K562 (cell line): Measurements from ENCODE around the gene CERS3. TPM values are rescaled to one million over a fixed set of nuclear protein-coding genes. Genes with fewer than 3 reads are reported as not detected.

Experiments
- ATAC-seq: fragments of 200-7000 bp; cut with Tn5 transposase; 3 replicates; pipeline ENCODE4 v1.9.1; 2020; ENCODE audit warnings: moderate library complexity
- BruUV-seq: library from RNA; stranded (reverse); fragments of 400-500 nt; replicated peaks from 2 replicates; lab custom pipeline; 2021; lab: Mats Ljungman, UMichigan
- CTCF ChIA-PET: fragments of 300-600 bp; formaldehyde crosslinking; extraction: SDS; loops from one replicate; lab custom pipeline; 2021; ENCODE audit warnings: low intra/inter-chr PET ratio; lab: Yijun Ruan, JAX
- POLR2A ChIA-PET: fragments of 300-600, 350-650 bp; sonication (Branson Sonifier 250); formaldehyde crosslinking; extraction: SDS; loops from one replicate; lab custom pipeline; 2021; ENCODE audit warnings: antibody characterized with exemption, inconsistent platforms; lab: Yijun Ruan, JAX
- DNase-seq, 4 experiments: peaks; one replicate each; pipeline versions ENCODE4 v3.0.0 to v3.0.0-alpha.2; 2011 to 2018; ENCODE audit warnings: low spot score in 3 of 4, mixed read lengths in 3 of 4; ENCODE audit errors: extremely low read depth in 1 of 4
- FAIRE-seq: peaks from 2 replicates; lab custom pipeline; 2011; peaks lifted over from hg19 to GRCh38; lab: Jason Lieb, UNC
- H2AFZ ChIP-seq: 2 replicates; pipeline ENCODE4 v1.6.0; 2011; ENCODE audit warnings: low read depth, low read length, control low read depth, inconsistent platforms
- H3K27ac ChIP-seq: fragments of 200-600 bp; 3 replicates; pipeline ENCODE4 v1.8.0; 2011; ENCODE audit warnings: low read depth, mild to moderate bottlenecking, control low read depth, inconsistent platforms, low read length, moderate library complexity, mixed read lengths; ENCODE audit errors: extremely low read depth
- H3K27me3 ChIP-seq, 2 experiments: fragments of 300-600 bp in 1 of 2; 2 replicates in 1 of 2; 3 replicates in 1 of 2; pipeline versions ENCODE4 v1.6.0 to v1.8.0; 2011; ENCODE audit warnings: inconsistent platforms in 2 of 2, low read length in 2 of 2, mild to moderate bottlenecking in 1 of 2, mixed read lengths in 1 of 2, moderate library complexity in 1 of 2; ENCODE audit not compliant: control insufficient read depth in 2 of 2, insufficient read depth in 2 of 2
- H3K36me3 ChIP-seq: fragments of 300-600 bp; 3 replicates; pipeline ENCODE4 v1.8.0; 2011; ENCODE audit warnings: mild to moderate bottlenecking, low read length, inconsistent platforms; ENCODE audit not compliant: control insufficient read depth, insufficient read depth
- H3K4me1 ChIP-seq, 2 experiments: fragments of 200-600 bp in 1 of 2; replicated peaks in 1 of 2; 2 replicates in 1 of 2; 3 replicates in 1 of 2; pipeline versions ENCODE4 v1.5.1 to v1.8.0; 2011; ENCODE audit warnings: inconsistent platforms in 2 of 2, low read length in 2 of 2, mild to moderate bottlenecking in 1 of 2, mixed read lengths in 1 of 2, moderate library complexity in 1 of 2; ENCODE audit not compliant: control insufficient read depth in 2 of 2, insufficient read depth in 2 of 2
- H3K4me2 ChIP-seq: 2 replicates; pipeline ENCODE4 v1.6.1; 2011; ENCODE audit warnings: low read length, control low read depth, inconsistent platforms, mixed read lengths; ENCODE audit not compliant: insufficient read depth
- H3K4me3 ChIP-seq: fragments of 200-600 bp; sonication (generic), shearing (Covaris generic); 2 replicates; pipeline ENCODE4 v1.5.1; 2016; ENCODE audit warnings: control low read depth, inconsistent platforms
- H3K79me2 ChIP-seq: fragments of 200-600 bp; 3 replicates; pipeline ENCODE4 v1.8.0; 2011; ENCODE audit warnings: low read length, inconsistent platforms; ENCODE audit not compliant: control insufficient read depth, insufficient read depth
- H3K9ac ChIP-seq, 2 experiments: 2 replicates each; pipeline versions ENCODE4 v1.6.0 to v1.6.1; 2011; ENCODE audit warnings: low read depth in 2 of 2, low read length in 2 of 2, control low read depth in 1 of 2, inconsistent platforms in 1 of 2, mild to moderate bottlenecking in 1 of 2, mixed read lengths in 1 of 2; ENCODE audit not compliant: insufficient read depth in 1 of 2
- H3K9me1 ChIP-seq: one replicate; pipeline ENCODE4 v1.6.0; 2011; ENCODE audit warnings: inconsistent platforms, mild to moderate bottlenecking, low read length, moderate library complexity; ENCODE audit not compliant: control insufficient read depth, insufficient read depth
- H3K9me3 ChIP-seq: replicated peaks from 2 replicates; pipeline ENCODE4 v1.5.1; 2011; ENCODE audit warnings: low read depth, low read length, inconsistent platforms; ENCODE audit not compliant: control insufficient read depth, insufficient read depth
- H4K20me1 ChIP-seq: replicated peaks from 2 replicates; pipeline ENCODE4 v1.6.1; 2011; ENCODE audit warnings: low read length, inconsistent platforms, mixed read lengths; ENCODE audit not compliant: control insufficient read depth, insufficient read depth
- BMI1 ChIP-seq: fragments of 150-350 bp; IDR thresholded peaks from 2 replicates; pipeline ENCODE4 v1.6.1; 2014; ENCODE audit warnings: low read length
- CREBBP ChIP-seq: IDR thresholded peaks from one replicate; pipeline ENCODE4 v1.6.1; 2012; ENCODE audit warnings: low read depth, mild to moderate bottlenecking, control low read depth, inconsistent platforms, low read length
- HIVEP1 ChIP-seq: fragments of 250-450 bp; sonication (Bioruptor Pico); IDR thresholded peaks from 2 replicates; pipeline ENCODE4 v1.4.0; 2020; ENCODE audit warnings: mild to moderate bottlenecking
- MCM7 ChIP-seq, 2 experiments: fragments of 450-650 bp; IDR thresholded peaks; 2 replicates each; pipeline ENCODE4 v1.6.1; 2016 to 2018
- PPARD ChIP-seq: fragments of 250-450 bp; sonication (Bioruptor Pico); IDR thresholded peaks from 2 replicates; pipeline ENCODE4 v1.8.0; 2022; ENCODE audit warnings: inconsistent platforms, mild to moderate bottlenecking, moderate library complexity
- SMAD2 ChIP-seq: fragments of 150-350 bp; IDR thresholded peaks from 2 replicates; pipeline ENCODE4 v1.6.1; 2014; ENCODE audit warnings: low read depth, mild to moderate bottlenecking, low read length
- SMARCB1 ChIP-seq: IDR thresholded peaks from 2 replicates; pipeline ENCODE4 v1.6.1; 2011; ENCODE audit warnings: improper control_type of control experiment, low read depth; ENCODE audit not compliant: insufficient read length
- TOE1 ChIP-seq, 2 experiments: fragments of 450-650 bp in 1 of 2; sonication (generic) in 1 of 2; formaldehyde crosslinking in 1 of 2; IDR thresholded peaks; 2 replicates each; pipeline versions ENCODE4 v1.7.1 to v1.8.0; 2016 to 2022; ENCODE audit warnings: borderline replicate concordance in 2 of 2, mild to moderate bottlenecking in 2 of 2, antibody characterized with exemption in 1 of 2, inconsistent platforms in 1 of 2, low read depth in 1 of 2, missing genetic modification reagents in 1 of 2, moderate library complexity in 1 of 2
- ZNF507 ChIP-seq: conservative IDR thresholded peaks from 2 replicates; pipeline ENCODE4 v1.6.1; 2017; ENCODE audit warnings: missing genetic modification characterization, missing compliant biosample characterization
- WGBS: fragments of 100-300 bp; shearing (Covaris generic); methylation state at CpG from one replicate; pipeline ENCODE4 v1.1.6; 2016; ENCODE audit warnings: low coverage, mixed read lengths; ENCODE audit not compliant: insufficient coverage; ENCODE audit errors: missing lambda C conversion rate; 5-methylcytosine and 5-hydroxymethylcytosine counted together
- in situ Hi-C: fragments of 300-500 bp; cut with MboI; formaldehyde crosslinking; loops from 4 replicates; pipeline ENCODE4 v1.15.0; 2018; ENCODE audit warnings: inconsistent platforms, mixed read lengths
- intact Hi-C: fragments of 100-400 bp; cut with micrococcal nuclease; formaldehyde crosslinking; loops from 2 replicates; pipeline ENCODE4 v1.14.2; 2022
- polyA plus RNA-seq, 8 experiments: library from polyadenylated mRNA; depleted of rRNA in 4 of 8; stranded (reverse) in 5 of 8; unstranded in 3 of 8; fragments of >200 nt; fragmentation: Nextera tagmentation in 2 of 8; fragmentation: Illumina TruSeq in 1 of 8; extraction: Ambion mirVana in 2 of 8; extraction: Trizol in 1 of 8; gene quantifications; 2 replicates each; pipeline versions ENCODE4 v1.2.1 to v1.2.3, GENCODE V29; 2011 to 2014; ENCODE audit warnings: inconsistent platforms in 1 of 8, missing spikeins in 1 of 8
- total RNA-seq, 7 experiments: library from RNA; depleted of rRNA in 6 of 7; stranded (reverse); fragments of >200 nt in 6 of 7; fragmentation: Illumina TruSeq in 2 of 7; extraction: Trizol in 2 of 7; gene quantifications; 2 replicates each; pipeline versions ENCODE4 v1.2.1 to v1.2.3, GENCODE V29; 2011 to 2021; ENCODE audit warnings: low replicate concordance in 1 of 7
- TF ChIP-seq, protein P1 (sequence below), 2 experiments: fragments of 450-650 bp in 1 of 2; sonication (generic) in 1 of 2; formaldehyde crosslinking in 1 of 2; IDR thresholded peaks in 1 of 2; conservative IDR thresholded peaks in 1 of 2; 2 replicates each; pipeline versions ENCODE4 v1.6.1 to v1.8.1; 2016 to 2023; ENCODE audit warnings: mild to moderate bottlenecking in 2 of 2, moderate library complexity in 2 of 2, inconsistent platforms in 1 of 2, missing genetic modification reagents in 1 of 2
- TF ChIP-seq, protein P2 (sequence below): fragments of 150-350 bp; IDR thresholded peaks from 2 replicates; pipeline ENCODE4 v1.6.1; 2014; ENCODE audit warnings: low read depth, mild to moderate bottlenecking, low read length, borderline replicate concordance
- TF ChIP-seq, protein P3 (sequence below): fragments of 450-650 bp; formaldehyde crosslinking; IDR thresholded peaks from 2 replicates; pipeline ENCODE4 v1.4.0; 2022; ENCODE audit warnings: mild to moderate bottlenecking, moderate library complexity
- TF ChIP-seq, protein P4 (sequence below), 2 experiments: IDR thresholded peaks; 2 replicates each; pipeline ENCODE4 v1.6.1; 2012; ENCODE audit warnings: improper control_type of control experiment in 2 of 2, low read depth in 2 of 2, low read length in 2 of 2, borderline replicate concordance in 1 of 2

CERS3 gene
- total and polyA plus RNA-seq, 9 of the 15 experiments (the other 6 are each of a cell fraction or from before 2014, with no cell fraction given), result not detected

DNA sequence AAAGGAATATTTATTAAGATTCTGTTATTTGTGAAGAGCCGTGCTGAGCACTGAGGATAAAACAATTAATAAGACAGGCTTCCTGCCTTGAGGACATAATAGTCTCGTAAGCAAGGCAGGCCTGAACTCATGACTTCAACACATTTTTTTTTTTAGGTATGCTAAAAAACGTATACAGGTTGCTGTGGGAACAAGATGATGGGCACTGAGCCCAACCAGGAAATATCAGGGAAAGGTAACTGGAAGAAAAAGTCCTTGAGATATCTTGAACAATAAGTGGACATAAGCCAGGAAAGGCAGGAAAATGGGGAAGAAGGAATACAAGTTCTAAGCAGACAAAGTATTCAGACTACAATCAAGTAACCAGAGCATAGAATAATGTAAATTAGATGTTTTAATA, 26.1 kb downstream of the CERS3 start (continued):
- TF ChIP-seq, protein P1, sequence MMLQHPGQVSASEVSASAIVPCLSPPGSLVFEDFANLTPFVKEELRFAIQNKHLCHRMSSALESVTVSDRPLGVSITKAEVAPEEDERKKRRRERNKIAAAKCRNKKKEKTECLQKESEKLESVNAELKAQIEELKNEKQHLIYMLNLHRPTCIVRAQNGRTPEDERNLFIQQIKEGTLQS (IDR thresholded peaks at IDR 0.05), result no peak
- TF ChIP-seq, protein P1 (CRISPR knock-in tag; conservative IDR thresholded peaks at IDR 0.05), result no peak
- no peak for TF ChIP-seq MCM7 (IDR thresholded peaks at IDR 0.05)

DNA sequence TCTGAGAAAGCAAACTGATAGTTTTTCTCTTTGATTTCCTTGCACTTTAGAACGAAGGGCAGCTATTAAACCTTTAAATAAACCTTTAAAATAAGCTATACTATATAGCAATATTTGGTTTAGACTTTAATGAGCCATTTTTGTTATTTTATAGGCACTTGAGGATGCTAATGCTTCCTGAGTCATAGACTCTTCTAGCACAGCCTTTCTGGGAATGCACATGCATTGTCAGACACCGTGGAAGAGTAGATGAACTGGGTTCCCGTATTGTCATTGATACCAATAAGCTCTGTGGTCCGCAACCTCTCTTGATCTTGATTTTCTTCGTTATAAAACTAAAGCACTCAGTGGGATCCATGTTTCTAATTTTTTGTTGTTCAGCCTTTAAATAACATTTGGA, 27.6 kb downstream of the CERS3 start:
- Histone ChIP-seq H3K4me1 (no peaks in the 10 kb centered on the region), H3K27me3 (no peaks in the 10 kb centered on the region; a peak in 1 of 5 replicates), H3K4me2 (no peak overlapping the region), H3K36me3 (no peaks in the 10 kb centered on the region), H4K20me1 (no peaks in the 10 kb centered on the region), H3K79me2 (no peaks in the 10 kb centered on the region), H3K27ac (no peak overlapping the region), H3K9me3 (no peaks in the 10 kb centered on the region), H3K9me1 (no peaks in the 10 kb centered on the region), H3K9ac (no peak overlapping the region), H2AFZ (no peak overlapping the region), H3K4me3 (no peak overlapping the region)
- BruUV-seq, result no TSS peak
- intact Hi-C loops, result no loop called here
- ChIA-PET POLR2A (no interaction called here), CTCF (no interaction called here)
- DNase-seq (no peak), FAIRE-seq (no peak), ATAC-seq (no peak)
- 2% methylated on average over 5 of the region's 5 CpGs for WGBS
- in situ Hi-C loops, result no loop called here
- TF ChIP-seq BMI1 (no peak), TOE1 (IDR thresholded peaks at IDR 0.05; ENCODE audit: borderline replicate concordance) (no peak), TOE1 (CRISPR knock-in tag; IDR thresholded peaks at IDR 0.05; ENCODE audit: borderline replicate concordance, low read depth) (no peak), SMAD2 (no peak), SMARCB1 (no peak), MCM7 (IDR thresholded peaks at IDR 0.05) (no peak), HIVEP1 (CRISPR knock-in tag) (no peak), PPARD (CRISPR knock-in tag) (no peak), ZNF507 (tag) (no peak), CREBBP (no peak)
- TF ChIP-seq, protein P2, sequence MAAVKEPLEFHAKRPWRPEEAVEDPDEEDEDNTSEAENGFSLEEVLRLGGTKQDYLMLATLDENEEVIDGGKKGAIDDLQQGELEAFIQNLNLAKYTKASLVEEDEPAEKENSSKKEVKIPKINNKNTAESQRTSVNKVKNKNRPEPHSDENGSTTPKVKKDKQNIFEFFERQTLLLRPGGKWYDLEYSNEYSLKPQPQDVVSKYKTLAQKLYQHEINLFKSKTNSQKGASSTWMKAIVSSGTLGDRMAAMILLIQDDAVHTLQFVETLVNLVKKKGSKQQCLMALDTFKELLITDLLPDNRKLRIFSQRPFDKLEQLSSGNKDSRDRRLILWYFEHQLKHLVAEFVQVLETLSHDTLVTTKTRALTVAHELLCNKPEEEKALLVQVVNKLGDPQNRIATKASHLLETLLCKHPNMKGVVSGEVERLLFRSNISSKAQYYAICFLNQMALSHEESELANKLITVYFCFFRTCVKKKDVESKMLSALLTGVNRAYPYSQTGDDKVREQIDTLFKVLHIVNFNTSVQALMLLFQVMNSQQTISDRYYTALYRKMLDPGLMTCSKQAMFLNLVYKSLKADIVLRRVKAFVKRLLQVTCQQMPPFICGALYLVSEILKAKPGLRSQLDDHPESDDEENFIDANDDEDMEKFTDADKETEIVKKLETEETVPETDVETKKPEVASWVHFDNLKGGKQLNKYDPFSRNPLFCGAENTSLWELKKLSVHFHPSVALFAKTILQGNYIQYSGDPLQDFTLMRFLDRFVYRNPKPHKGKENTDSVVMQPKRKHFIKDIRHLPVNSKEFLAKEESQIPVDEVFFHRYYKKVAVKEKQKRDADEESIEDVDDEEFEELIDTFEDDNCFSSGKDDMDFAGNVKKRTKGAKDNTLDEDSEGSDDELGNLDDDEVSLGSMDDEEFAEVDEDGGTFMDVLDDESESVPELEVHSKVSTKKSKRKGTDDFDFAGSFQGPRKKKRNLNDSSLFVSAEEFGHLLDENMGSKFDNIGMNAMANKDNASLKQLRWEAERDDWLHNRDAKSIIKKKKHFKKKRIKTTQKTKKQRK, result no peak
- TF ChIP-seq, protein P3, sequence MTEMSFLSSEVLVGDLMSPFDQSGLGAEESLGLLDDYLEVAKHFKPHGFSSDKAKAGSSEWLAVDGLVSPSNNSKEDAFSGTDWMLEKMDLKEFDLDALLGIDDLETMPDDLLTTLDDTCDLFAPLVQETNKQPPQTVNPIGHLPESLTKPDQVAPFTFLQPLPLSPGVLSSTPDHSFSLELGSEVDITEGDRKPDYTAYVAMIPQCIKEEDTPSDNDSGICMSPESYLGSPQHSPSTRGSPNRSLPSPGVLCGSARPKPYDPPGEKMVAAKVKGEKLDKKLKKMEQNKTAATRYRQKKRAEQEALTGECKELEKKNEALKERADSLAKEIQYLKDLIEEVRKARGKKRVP (CRISPR knock-in tag), result no peak
- TF ChIP-seq, protein P4, sequence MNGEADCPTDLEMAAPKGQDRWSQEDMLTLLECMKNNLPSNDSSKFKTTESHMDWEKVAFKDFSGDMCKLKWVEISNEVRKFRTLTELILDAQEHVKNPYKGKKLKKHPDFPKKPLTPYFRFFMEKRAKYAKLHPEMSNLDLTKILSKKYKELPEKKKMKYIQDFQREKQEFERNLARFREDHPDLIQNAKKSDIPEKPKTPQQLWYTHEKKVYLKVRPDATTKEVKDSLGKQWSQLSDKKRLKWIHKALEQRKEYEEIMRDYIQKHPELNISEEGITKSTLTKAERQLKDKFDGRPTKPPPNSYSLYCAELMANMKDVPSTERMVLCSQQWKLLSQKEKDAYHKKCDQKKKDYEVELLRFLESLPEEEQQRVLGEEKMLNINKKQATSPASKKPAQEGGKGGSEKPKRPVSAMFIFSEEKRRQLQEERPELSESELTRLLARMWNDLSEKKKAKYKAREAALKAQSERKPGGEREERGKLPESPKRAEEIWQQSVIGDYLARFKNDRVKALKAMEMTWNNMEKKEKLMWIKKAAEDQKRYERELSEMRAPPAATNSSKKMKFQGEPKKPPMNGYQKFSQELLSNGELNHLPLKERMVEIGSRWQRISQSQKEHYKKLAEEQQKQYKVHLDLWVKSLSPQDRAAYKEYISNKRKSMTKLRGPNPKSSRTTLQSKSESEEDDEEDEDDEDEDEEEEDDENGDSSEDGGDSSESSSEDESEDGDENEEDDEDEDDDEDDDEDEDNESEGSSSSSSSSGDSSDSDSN (IDR thresholded peaks at IDR 0.05; ENCODE audit: borderline replicate concordance in 1 of 2, low read depth in 2 of 2, low read length in 2 of 2), result no peak
